Measurements from ENCODE around the gene GALR1.

GALR1 gene

DNA sequence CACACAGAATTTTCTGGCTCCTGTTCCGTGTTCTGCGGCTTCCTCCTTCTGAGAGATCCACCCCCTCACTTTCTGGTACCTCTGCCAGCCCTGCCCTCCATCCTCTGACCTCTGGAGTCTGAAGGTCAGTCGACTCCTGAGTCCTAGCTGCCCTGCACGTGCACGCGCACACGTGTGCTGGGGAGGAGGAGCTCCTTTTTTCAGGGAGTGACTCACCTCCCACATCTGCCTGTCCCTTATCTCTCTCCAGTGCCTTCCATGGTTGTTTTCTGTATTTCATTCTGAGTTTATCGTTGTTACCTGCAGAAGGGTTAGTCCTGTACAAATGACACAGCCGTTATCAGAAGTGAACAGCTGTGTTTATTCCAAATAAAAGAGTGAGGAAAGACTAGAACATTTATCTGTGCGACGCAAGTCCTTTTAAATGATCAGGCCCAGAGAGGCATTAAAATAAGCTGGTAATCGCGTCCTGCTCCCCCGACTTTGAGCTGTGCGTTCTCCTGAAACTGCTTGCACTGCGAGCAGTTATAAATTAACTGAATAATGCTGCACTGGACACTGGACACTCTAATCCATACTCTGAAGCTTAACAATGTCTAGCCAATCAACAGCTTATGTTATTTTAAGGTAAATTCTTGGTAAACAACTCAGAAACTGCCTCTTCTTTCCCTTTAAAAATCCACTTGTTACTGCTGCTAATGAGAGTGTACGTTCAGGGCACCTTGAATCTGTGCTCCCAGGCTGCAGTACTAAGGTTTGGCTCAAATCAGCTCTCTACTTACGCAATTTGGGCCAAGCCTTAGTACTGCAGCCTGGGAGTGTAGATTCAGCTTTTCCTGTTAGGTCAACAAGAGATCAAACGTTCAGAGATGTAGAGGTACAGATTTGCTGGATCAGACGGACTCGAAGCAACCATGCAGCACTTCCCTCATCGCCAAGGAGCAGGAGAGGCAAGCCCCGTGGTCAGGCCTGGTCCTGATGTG, 72.5 kb downstream of the GALR1 start:
- DNase-seq (ENCODE audit: low read depth in 2 of 2): no peak

DNA sequence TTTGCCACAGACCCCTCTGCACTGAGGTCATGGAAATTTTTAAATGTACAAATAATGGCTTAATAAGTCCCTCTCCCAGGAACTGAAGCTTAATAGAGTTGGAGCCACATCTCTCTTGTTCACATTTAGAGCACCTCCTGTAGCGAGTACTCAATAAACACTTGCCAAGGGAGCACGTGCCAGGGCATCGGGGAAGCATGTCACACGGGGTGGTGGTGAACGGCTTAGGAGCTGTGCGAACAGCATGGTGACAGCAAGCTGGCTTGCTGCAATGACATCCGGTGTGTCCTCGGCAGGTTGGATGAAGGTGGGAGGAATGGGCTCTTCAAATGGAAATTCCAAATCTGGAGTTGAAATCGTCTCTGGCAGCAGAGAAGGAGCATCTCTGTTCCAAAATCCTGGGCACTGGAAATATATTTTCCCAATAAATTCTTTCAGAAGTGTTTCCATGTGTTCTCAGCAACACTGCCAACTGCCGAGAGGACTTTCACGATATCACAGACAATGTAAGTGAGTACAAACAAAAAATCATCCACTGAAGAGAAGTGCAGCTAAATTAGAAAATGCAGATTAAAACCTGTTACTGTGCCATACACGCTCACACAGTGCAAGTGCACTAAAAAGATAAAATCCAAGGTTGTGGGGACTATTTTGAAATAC, 74.1 kb downstream of the GALR1 start:
- no peak for DNase-seq (ENCODE audit: low read depth in 2 of 2)

All from stimulated activated CD4-positive, alpha-beta T cell treated with anti-CD3 and anti-CD28 coated beads, Interleukin-4, amount 100 ng/mL, for 48 hours (primary cell).